K562 (cell line): ENCODE data around the gene CEP350. TPM values are rescaled to one million over a fixed set of nuclear protein-coding genes. Genes with fewer than 3 reads are reported as not detected.

ENCODE experiments used
- ATAC-seq: fragments of 200-7000 bp; cut with Tn5 transposase; 3 replicates; pipeline ENCODE4 v1.9.1; 2020; ENCODE audit warnings: moderate library complexity
- BruUV-seq: library from RNA; stranded (reverse); fragments of 400-500 nt; replicated peaks from 2 replicates; lab custom pipeline; 2021; lab: Mats Ljungman, UMichigan
- CTCF ChIA-PET: fragments of 300-600 bp; formaldehyde crosslinking; extraction: SDS; loops from one replicate; lab custom pipeline; 2021; ENCODE audit warnings: low intra/inter-chr PET ratio; lab: Yijun Ruan, JAX
- POLR2A ChIA-PET: fragments of 300-600, 350-650 bp; sonication (Branson Sonifier 250); formaldehyde crosslinking; extraction: SDS; loops from one replicate; lab custom pipeline; 2021; ENCODE audit warnings: antibody characterized with exemption, inconsistent platforms; lab: Yijun Ruan, JAX
- DNase-seq, 4 experiments: peaks; one replicate each; pipeline versions ENCODE4 v3.0.0 to v3.0.0-alpha.2; 2011 to 2018; ENCODE audit warnings: low spot score in 3 of 4, mixed read lengths in 3 of 4; ENCODE audit errors: extremely low read depth in 1 of 4
- FAIRE-seq: peaks from 2 replicates; lab custom pipeline; 2011; peaks lifted over from hg19 to GRCh38; lab: Jason Lieb, UNC
- H2AFZ ChIP-seq: 2 replicates; pipeline ENCODE4 v1.6.0; 2011; ENCODE audit warnings: low read depth, low read length, control low read depth, inconsistent platforms
- H3K27ac ChIP-seq: fragments of 200-600 bp; 3 replicates; pipeline ENCODE4 v1.8.0; 2011; ENCODE audit warnings: low read depth, mild to moderate bottlenecking, control low read depth, inconsistent platforms, low read length, moderate library complexity, mixed read lengths; ENCODE audit errors: extremely low read depth
- H3K27me3 ChIP-seq, 2 experiments: fragments of 300-600 bp in 1 of 2; 2 replicates in 1 of 2; 3 replicates in 1 of 2; pipeline versions ENCODE4 v1.6.0 to v1.8.0; 2011; ENCODE audit warnings: inconsistent platforms in 2 of 2, low read length in 2 of 2, mild to moderate bottlenecking in 1 of 2, mixed read lengths in 1 of 2, moderate library complexity in 1 of 2; ENCODE audit not compliant: control insufficient read depth in 2 of 2, insufficient read depth in 2 of 2
- H3K36me3 ChIP-seq: fragments of 300-600 bp; 3 replicates; pipeline ENCODE4 v1.8.0; 2011; ENCODE audit warnings: mild to moderate bottlenecking, low read length, inconsistent platforms; ENCODE audit not compliant: control insufficient read depth, insufficient read depth
- H3K4me1 ChIP-seq, 2 experiments: fragments of 200-600 bp in 1 of 2; replicated peaks in 1 of 2; 2 replicates in 1 of 2; 3 replicates in 1 of 2; pipeline versions ENCODE4 v1.5.1 to v1.8.0; 2011; ENCODE audit warnings: inconsistent platforms in 2 of 2, low read length in 2 of 2, mild to moderate bottlenecking in 1 of 2, mixed read lengths in 1 of 2, moderate library complexity in 1 of 2; ENCODE audit not compliant: control insufficient read depth in 2 of 2, insufficient read depth in 2 of 2
- H3K4me2 ChIP-seq: 2 replicates; pipeline ENCODE4 v1.6.1; 2011; ENCODE audit warnings: low read length, control low read depth, inconsistent platforms, mixed read lengths; ENCODE audit not compliant: insufficient read depth
- H3K4me3 ChIP-seq: fragments of 200-600 bp; sonication (generic), shearing (Covaris generic); 2 replicates; pipeline ENCODE4 v1.5.1; 2016; ENCODE audit warnings: control low read depth, inconsistent platforms
- H3K79me2 ChIP-seq: fragments of 200-600 bp; 3 replicates; pipeline ENCODE4 v1.8.0; 2011; ENCODE audit warnings: low read length, inconsistent platforms; ENCODE audit not compliant: control insufficient read depth, insufficient read depth
- H3K9ac ChIP-seq, 2 experiments: 2 replicates each; pipeline versions ENCODE4 v1.6.0 to v1.6.1; 2011; ENCODE audit warnings: low read depth in 2 of 2, low read length in 2 of 2, control low read depth in 1 of 2, inconsistent platforms in 1 of 2, mild to moderate bottlenecking in 1 of 2, mixed read lengths in 1 of 2; ENCODE audit not compliant: insufficient read depth in 1 of 2
- H3K9me1 ChIP-seq: one replicate; pipeline ENCODE4 v1.6.0; 2011; ENCODE audit warnings: inconsistent platforms, mild to moderate bottlenecking, low read length, moderate library complexity; ENCODE audit not compliant: control insufficient read depth, insufficient read depth
- H3K9me3 ChIP-seq: replicated peaks from 2 replicates; pipeline ENCODE4 v1.5.1; 2011; ENCODE audit warnings: low read depth, low read length, inconsistent platforms; ENCODE audit not compliant: control insufficient read depth, insufficient read depth
- H4K20me1 ChIP-seq: replicated peaks from 2 replicates; pipeline ENCODE4 v1.6.1; 2011; ENCODE audit warnings: low read length, inconsistent platforms, mixed read lengths; ENCODE audit not compliant: control insufficient read depth, insufficient read depth
- C11orf30 ChIP-seq: fragments of 450-650 bp; IDR thresholded peaks from 2 replicates; pipeline ENCODE4 v1.6.1; 2016; ENCODE audit warnings: low read depth, mild to moderate bottlenecking
- DDX20 ChIP-seq: fragments of 450-650 bp; IDR thresholded peaks from 2 replicates; pipeline ENCODE4 v1.6.1; 2016; ENCODE audit warnings: missing genetic modification characterization, low read depth, mild to moderate bottlenecking, missing compliant biosample characterization, moderate library complexity
- GTF2F1 ChIP-seq: IDR thresholded peaks from 2 replicates; pipeline ENCODE4 v1.6.1; 2011; ENCODE audit warnings: low read depth, low read length, improper control_type of control experiment
- MAFK ChIP-seq: IDR thresholded peaks from 2 replicates; pipeline ENCODE4 v1.6.1; 2011; ENCODE audit warnings: low read length, improper control_type of control experiment
- TCF7L2 ChIP-seq: fragments of 150-350 bp; IDR thresholded peaks from 2 replicates; pipeline ENCODE4 v1.6.1; 2016; ENCODE audit warnings: low read depth, mild to moderate bottlenecking, low read length, moderate library complexity
- TGIF2 ChIP-seq: sonication (generic); formaldehyde crosslinking; IDR thresholded peaks from 2 replicates; pipeline ENCODE4 v1.8.1; 2022; ENCODE audit warnings: mild to moderate bottlenecking, missing genetic modification reagents, moderate library complexity
- WGBS: fragments of 100-300 bp; shearing (Covaris generic); methylation state at CpG from one replicate; pipeline ENCODE4 v1.1.6; 2016; ENCODE audit warnings: low coverage, mixed read lengths; ENCODE audit not compliant: insufficient coverage; ENCODE audit errors: missing lambda C conversion rate; 5-methylcytosine and 5-hydroxymethylcytosine counted together
- in situ Hi-C: fragments of 300-500 bp; cut with MboI; formaldehyde crosslinking; loops from 4 replicates; pipeline ENCODE4 v1.15.0; 2018; ENCODE audit warnings: inconsistent platforms, mixed read lengths
- intact Hi-C: fragments of 100-400 bp; cut with micrococcal nuclease; formaldehyde crosslinking; loops from 2 replicates; pipeline ENCODE4 v1.14.2; 2022
- polyA plus RNA-seq, 8 experiments: library from polyadenylated mRNA; depleted of rRNA in 4 of 8; stranded (reverse) in 5 of 8; unstranded in 3 of 8; fragments of >200 nt; fragmentation: Nextera tagmentation in 2 of 8; fragmentation: Illumina TruSeq in 1 of 8; extraction: Ambion mirVana in 2 of 8; extraction: Trizol in 1 of 8; gene quantifications; 2 replicates each; pipeline versions ENCODE4 v1.2.1 to v1.2.3, GENCODE V29; 2011 to 2014; ENCODE audit warnings: inconsistent platforms in 1 of 8, missing spikeins in 1 of 8
- total RNA-seq, 7 experiments: library from RNA; depleted of rRNA in 6 of 7; stranded (reverse); fragments of >200 nt in 6 of 7; fragmentation: Illumina TruSeq in 2 of 7; extraction: Trizol in 2 of 7; gene quantifications; 2 replicates each; pipeline versions ENCODE4 v1.2.1 to v1.2.3, GENCODE V29; 2011 to 2021; ENCODE audit warnings: low replicate concordance in 1 of 7
- TF ChIP-seq, protein P1 (sequence below): fragments of 250-450 bp; sonication (Bioruptor Pico); IDR thresholded peaks from 2 replicates; pipeline ENCODE4 v1.9.0; 2021; ENCODE audit warnings: mild to moderate bottlenecking
- TF ChIP-seq, protein P2 (sequence below): fragments of 450-650 bp; IDR thresholded peaks from one replicate; pipeline ENCODE4 v1.6.1; 2018; ENCODE audit warnings: mild to moderate bottlenecking, moderate library complexity; ENCODE audit not compliant: partially characterized antibody
- TF ChIP-seq, protein P3 (sequence below), 2 experiments: fragments of 450-650 bp in 1 of 2; sonication (generic) in 1 of 2; formaldehyde crosslinking; conservative IDR thresholded peaks; 2 replicates each; pipeline versions ENCODE4 v1.4.0 to v1.8.1; 2020 to 2022; ENCODE audit warnings: mild to moderate bottlenecking in 1 of 2, missing genetic modification reagents in 1 of 2
- TF ChIP-seq, protein P4 (sequence below): fragments of 250-450 bp; sonication (Bioruptor Pico); IDR thresholded peaks from 2 replicates; pipeline ENCODE4 v1.5.0; 2021; ENCODE audit warnings: mild to moderate bottlenecking, moderate library complexity

CEP350 gene
- total and polyA plus RNA-seq, 9 of the 15 experiments (the other 6 are each of a cell fraction or from before 2014, with no cell fraction given), result 8.3 to 64.3 (median 28.0) TPM

DNA sequence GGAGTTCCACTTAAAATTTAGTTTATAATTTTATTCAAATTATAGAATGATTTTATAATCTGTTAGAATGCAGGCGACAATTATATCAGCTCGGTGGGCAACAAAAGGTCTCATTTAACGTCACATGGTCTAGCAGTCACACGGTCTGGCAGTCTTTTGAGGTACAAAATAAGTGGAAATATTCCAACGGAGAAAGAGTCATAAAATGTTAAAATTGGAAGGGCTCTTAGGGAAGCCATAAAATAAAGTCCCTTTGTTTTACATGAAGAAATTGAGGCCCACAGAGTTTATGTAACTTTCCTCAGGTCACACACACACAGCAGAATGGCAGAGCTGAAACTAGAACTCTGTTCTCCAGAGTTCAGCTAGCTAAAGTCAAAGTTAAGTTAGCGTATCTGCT lies 115.7 kb downstream of the CEP350 start:
- no TSS peak for BruUV-seq
- POLR2A ChIA-PET, result interaction anchor here (1.4 kb wide), 1 partner anchor 21 kb away, joined by 4 read pairs; no protein-coding TSS in a partner anchor
- H3K27me3 ChIP-seq, result no peaks in the 10 kb centered on the region
- no peak for FAIRE-seq
- TF ChIP-seq, protein P1, sequence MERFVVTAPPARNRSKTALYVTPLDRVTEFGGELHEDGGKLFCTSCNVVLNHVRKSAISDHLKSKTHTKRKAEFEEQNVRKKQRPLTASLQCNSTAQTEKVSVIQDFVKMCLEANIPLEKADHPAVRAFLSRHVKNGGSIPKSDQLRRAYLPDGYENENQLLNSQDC (CRISPR knock-in tag), result no peak
- TF ChIP-seq, protein P2, sequence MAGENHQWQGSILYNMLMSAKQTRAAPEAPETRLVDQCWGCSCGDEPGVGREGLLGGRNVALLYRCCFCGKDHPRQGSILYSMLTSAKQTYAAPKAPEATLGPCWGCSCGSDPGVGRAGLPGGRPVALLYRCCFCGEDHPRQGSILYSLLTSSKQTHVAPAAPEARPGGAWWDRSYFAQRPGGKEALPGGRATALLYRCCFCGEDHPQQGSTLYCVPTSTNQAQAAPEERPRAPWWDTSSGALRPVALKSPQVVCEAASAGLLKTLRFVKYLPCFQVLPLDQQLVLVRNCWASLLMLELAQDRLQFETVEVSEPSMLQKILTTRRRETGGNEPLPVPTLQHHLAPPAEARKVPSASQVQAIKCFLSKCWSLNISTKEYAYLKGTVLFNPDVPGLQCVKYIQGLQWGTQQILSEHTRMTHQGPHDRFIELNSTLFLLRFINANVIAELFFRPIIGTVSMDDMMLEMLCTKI, result no peak
- no peak overlapping the region for H2AFZ ChIP-seq
- H3K9me3 ChIP-seq, result no peaks in the 10 kb centered on the region
- no peak overlapping the region for H3K4me2 ChIP-seq
- DNase-seq, result no peak
- in situ Hi-C loops, result no loop called here
- no peak for ATAC-seq
- H3K36me3 ChIP-seq, result peaks cover 76% of the 10 kb centered on the region
- no peaks in the 10 kb centered on the region for H3K4me1 ChIP-seq
- no peaks in the 10 kb centered on the region for H4K20me1 ChIP-seq
- H3K4me3 ChIP-seq, result no peak overlapping the region
- no peaks in the 10 kb centered on the region for H3K9me1 ChIP-seq
- CTCF ChIA-PET, result no interaction called here
- intact Hi-C loops, result no loop called here
- WGBS, result 89% methylated on average over 6 of the region's 6 CpGs
- H3K9ac ChIP-seq, result no peak overlapping the region
- no peak overlapping the region for H3K27ac ChIP-seq
- no peaks in the 10 kb centered on the region for H3K79me2 ChIP-seq

DNA sequence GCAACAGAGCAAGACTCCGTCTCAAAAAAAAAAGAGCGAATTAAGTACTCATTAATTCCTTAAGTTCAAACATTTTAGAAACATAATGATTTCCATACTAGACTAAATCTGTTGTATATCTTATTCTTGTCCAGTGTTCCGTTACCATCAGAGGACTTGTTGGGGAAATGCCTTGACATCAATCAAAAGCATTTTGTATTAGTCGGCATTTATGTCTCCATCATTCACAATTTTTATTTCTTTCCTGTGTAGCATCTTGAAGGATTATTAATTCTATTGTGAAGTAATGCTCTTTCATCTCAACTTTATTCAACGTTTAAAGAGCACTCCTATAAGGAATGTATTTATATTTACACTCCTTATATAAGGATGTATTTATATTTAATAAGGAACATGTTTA lies 117.1 kb downstream of the CEP350 start:
- Histone ChIP-seq H3K9me1 (no peaks in the 10 kb centered on the region), H3K4me1 (no peaks in the 10 kb centered on the region), H3K36me3 (peaks cover 78% of the 10 kb centered on the region), H3K9ac (no peak overlapping the region), H2AFZ (no peak overlapping the region), H3K4me3 (no peak overlapping the region), H4K20me1 (no peaks in the 10 kb centered on the region), H3K4me2 (no peak overlapping the region), H3K79me2 (no peaks in the 10 kb centered on the region), H3K27me3 (no peaks in the 10 kb centered on the region), H3K9me3 (no peaks in the 10 kb centered on the region), H3K27ac (no peak overlapping the region)
- BruUV-seq, result no TSS peak
- ChIA-PET CTCF (no interaction called here), POLR2A (interaction anchor here (0.6 kb wide), 1 partner anchor 25 kb away, joined by 3 read pairs; no protein-coding TSS in a partner anchor)
- no peak for DNase-seq
- in situ Hi-C loops (no loop called here), intact Hi-C loops (no loop called here)
- no peak for FAIRE-seq
- no peak for ATAC-seq
- WGBS, result 89% methylated on average over 5 of the region's 5 CpGs
- TF ChIP-seq GTF2F1 (no peak), MAFK (peak; percentile 74), TGIF2 (CRISPR knock-in tag) (no peak), TCF7L2 (no peak), DDX20 (tag) (no peak), C11orf30 (peak; percentile 61)
- TF ChIP-seq, protein P3, sequence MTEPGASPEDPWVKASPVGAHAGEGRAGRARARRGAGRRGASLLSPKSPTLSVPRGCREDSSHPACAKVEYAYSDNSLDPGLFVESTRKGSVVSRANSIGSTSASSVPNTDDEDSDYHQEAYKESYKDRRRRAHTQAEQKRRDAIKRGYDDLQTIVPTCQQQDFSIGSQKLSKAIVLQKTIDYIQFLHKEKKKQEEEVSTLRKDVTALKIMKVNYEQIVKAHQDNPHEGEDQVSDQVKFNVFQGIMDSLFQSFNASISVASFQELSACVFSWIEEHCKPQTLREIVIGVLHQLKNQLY (CRISPR knock-in tag; conservative IDR thresholded peaks at IDR 0.05), result no peak
- TF ChIP-seq, protein P4, sequence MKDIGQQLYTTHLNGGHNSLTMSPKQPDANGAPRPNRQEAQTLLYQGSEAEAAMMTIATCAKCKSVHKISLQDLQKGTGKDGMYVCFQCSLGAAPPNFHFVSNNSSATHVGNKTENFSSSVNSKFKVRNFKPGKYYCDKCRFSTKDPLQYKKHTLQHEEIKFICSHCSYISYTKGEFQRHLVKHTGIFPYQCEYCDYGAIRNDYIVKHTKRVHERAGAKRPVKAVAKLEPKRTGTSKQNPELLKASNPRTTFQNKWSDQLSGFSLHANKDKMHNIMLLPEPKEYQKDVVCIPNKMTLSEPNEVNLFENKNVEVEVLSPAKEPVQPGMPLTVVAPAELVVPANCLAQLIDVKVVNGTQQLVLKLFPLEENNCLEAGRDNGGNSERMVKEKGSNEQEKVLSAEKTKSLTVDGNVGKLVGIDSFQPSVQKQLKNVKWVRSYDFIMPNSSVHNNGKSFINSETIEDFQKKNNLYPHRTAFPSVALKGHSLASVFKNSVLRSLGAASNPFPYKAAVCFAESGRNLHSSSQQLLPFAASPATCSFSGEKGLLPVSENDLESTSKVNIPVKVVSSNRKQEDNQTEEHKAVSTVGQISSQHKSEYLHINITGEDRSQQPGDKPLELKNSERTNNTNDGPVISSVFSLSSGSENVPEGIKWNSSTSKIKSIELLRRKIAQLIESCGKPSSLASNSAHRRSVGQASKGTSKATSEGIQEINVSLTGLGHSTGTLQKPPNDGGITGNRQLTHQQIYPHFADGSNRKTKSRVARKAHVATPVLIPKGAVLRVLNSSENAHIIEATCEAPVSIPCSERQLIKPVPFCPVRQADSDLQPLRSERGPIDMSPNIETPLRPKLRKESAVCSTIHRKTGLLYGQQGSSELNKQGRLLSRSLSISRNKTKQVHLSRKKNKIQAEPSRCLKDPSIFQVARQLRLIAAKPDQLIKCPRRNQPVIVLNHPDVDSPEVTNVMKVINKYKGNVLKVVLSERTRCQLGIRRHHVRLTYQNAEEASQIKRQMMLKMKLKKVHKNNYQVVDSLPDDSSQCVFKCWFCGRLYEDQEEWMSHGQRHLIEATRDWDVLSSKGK (CRISPR knock-in tag), result no peak
